ENCODE data around the gene RPP21.

RPP21 gene

DNA sequence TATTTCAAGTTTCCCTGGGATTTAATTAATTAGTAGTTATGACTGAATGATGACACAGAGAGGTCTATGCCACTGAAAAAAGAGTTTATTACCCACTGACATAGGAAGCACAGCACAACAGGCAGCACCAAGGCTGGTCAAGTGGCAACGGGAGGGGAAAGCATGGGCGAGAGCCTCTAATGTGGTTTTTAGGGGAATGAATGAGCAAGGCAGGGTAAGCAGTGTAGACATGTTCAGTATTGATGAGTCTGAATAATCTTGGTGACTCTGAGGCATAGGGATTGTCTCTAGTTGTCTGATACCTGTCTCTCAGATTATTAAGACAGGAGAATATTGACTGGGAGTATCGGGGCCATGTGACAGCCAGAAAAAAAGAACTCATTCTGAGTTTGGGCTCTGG lies 46.3 kb downstream of the RPP21 start:
- no peak for DNase-seq

DNA sequence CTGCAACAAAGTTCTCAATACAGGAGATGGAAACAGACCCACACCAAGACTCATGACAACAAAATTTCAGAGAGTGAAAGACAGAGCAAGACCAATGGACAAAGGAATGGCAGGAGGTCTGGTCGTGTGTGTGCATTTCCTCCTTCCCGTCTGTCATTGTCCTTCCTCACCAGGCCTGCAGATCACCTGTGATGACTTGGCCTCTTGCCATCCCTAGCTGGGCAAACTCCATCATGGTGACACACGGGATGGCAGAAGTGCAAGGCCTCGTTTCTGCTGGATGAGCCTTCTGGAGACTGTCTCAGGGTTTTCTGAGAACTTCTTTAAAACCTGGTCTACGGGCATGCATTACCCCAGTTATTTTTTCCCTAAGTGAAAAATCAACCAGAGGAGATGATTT lies 49.2 kb downstream of the RPP21 start:
- peak; percentile 37 for DNase-seq

All from NCI-H2029 treated with DMSO at 0.1 percent for 48 hours (cell line).